B cell (primary cell): ENCODE measurements around the gene CAPZA1. TPM values are rescaled to one million over a fixed set of nuclear protein-coding genes. Genes with fewer than 3 reads are reported as not detected.
A peak's percentile ranks its signal among the peaks of the same experiment; 100 is the strongest.
"Not testable (repeated sequence)": the region's sequence is repeated elsewhere in the genome, so short reads cannot be mapped to it uniquely, and the experiment has no call there.

Source experiments
- ATAC-seq: fragments of 200-7000 bp; cut with Tn5 transposase; one replicate; pipeline ENCODE4 v1.10.0; 2021; ENCODE audit warnings: low read depth, mild to moderate bottlenecking, moderate number of reproducible peaks, moderate library complexity
- CTCF ChIA-PET: fragments of 350-600 bp; sonication (Branson Sonifier 250); formaldehyde crosslinking; loops from one replicate; lab custom pipeline; 2021; ENCODE audit warnings: antibody characterized with exemption, inconsistent platforms; lab: Charles Lee
- POLR2A ChIA-PET: fragments of 350-600 bp; sonication (Branson Sonifier 250); formaldehyde crosslinking; loops from one replicate; lab custom pipeline; 2021; ENCODE audit warnings: antibody characterized with exemption; lab: Charles Lee
- DNase-seq: peaks from one replicate; pipeline ENCODE4 v3.0.0; 2013
- H2AFZ ChIP-seq: 2 replicates; pipeline ENCODE4 v1.6.1; 2012; ENCODE audit warnings: mild to moderate bottlenecking, low read depth, low read length; ENCODE audit not compliant: insufficient read depth, poor library complexity, severe bottlenecking
- H3K27ac ChIP-seq, 2 donors: 1 replicate in 1 of 2; 2 replicates in 1 of 2; pipeline ENCODE4 v1.5.1; 2012 to 2013; ENCODE audit warnings: low read length in 2 of 2, mild to moderate bottlenecking in 2 of 2, moderate library complexity in 1 of 2
- H3K27me3 ChIP-seq, 4 experiments: fragments of 200-600 bp in 1 of 4; sonication (generic) in 1 of 4; replicated peaks in 1 of 4; 1 replicate in 2 of 4; 2 replicates in 2 of 4; pipeline versions ENCODE4 v1.6.1 to v1.7.0; 2013 to 2016; ENCODE audit warnings: low read length in 3 of 4, mild to moderate bottlenecking in 2 of 4, mixed read lengths in 1 of 4, moderate library complexity in 1 of 4; ENCODE audit not compliant: insufficient read depth in 4 of 4, control insufficient read depth in 3 of 4; ENCODE audit errors: control extremely low read depth in 1 of 4
- H3K36me3 ChIP-seq, 2 experiments: replicated peaks in 1 of 2; 1 replicate in 1 of 2; 2 replicates in 1 of 2; pipeline versions ENCODE4 v1.6.1 to v1.7.1; 2013; ENCODE audit warnings: low read length in 1 of 2; ENCODE audit not compliant: insufficient read depth in 2 of 2, control insufficient read depth in 1 of 2; ENCODE audit errors: control extremely low read depth in 1 of 2, extremely low read depth in 1 of 2
- H3K4me1 ChIP-seq, 2 donors: fragments of 200-600 bp in 1 of 2; sonication (generic) in 1 of 2; 1 replicate in 1 of 2; 2 replicates in 1 of 2; pipeline versions ENCODE4 v1.5.1 to v1.6.1; 2013 to 2017; ENCODE audit warnings: low read length in 2 of 2; ENCODE audit not compliant: control insufficient read depth in 2 of 2, insufficient read depth in 2 of 2
- H3K4me2 ChIP-seq: replicated peaks from 2 replicates; pipeline ENCODE3; 2012; ENCODE audit warnings: mild to moderate bottlenecking, low read depth, low read length; ENCODE audit not compliant: poor library complexity, severe bottlenecking
- H3K4me3 ChIP-seq, 5 experiments: fragments of 200-600 bp in 1 of 5; sonication (generic) in 1 of 5; 1 replicate in 3 of 5; 2 replicates in 2 of 5; pipeline versions ENCODE4 v1.5.1 to v1.7.0; 2011 to 2016; ENCODE audit warnings: low read length in 4 of 5, mild to moderate bottlenecking in 4 of 5, low read depth in 2 of 5, control low read depth in 1 of 5, moderate library complexity in 1 of 5; ENCODE audit not compliant: insufficient read depth in 1 of 5; ENCODE audit errors: control extremely low read depth in 1 of 5, extremely low read depth in 1 of 5
- H3K79me2 ChIP-seq: fragments of 200-600 bp; sonication (generic); one replicate; pipeline ENCODE4 v1.6.0; 2016; ENCODE audit warnings: low read length; ENCODE audit not compliant: control insufficient read depth, insufficient read depth
- H3K9ac ChIP-seq: fragments of 200-600 bp; sonication (generic); 2 replicates; pipeline ENCODE4 v1.6.1; 2017; ENCODE audit warnings: mild to moderate bottlenecking, low read length, moderate library complexity
- H3K9me3 ChIP-seq, 3 donors: one replicate each; pipeline versions ENCODE4 v1.6.1 to v1.7.1; 2013; ENCODE audit warnings: low read length in 2 of 3; ENCODE audit not compliant: control insufficient read depth in 2 of 3, insufficient read depth in 1 of 3; ENCODE audit errors: control extremely low read depth in 1 of 3
- H4K20me1 ChIP-seq: 2 replicates; pipeline ENCODE4 v1.6.0; 2012; ENCODE audit warnings: mild to moderate bottlenecking, low read length; ENCODE audit not compliant: insufficient read depth, control insufficient read depth, poor library complexity, severe bottlenecking
- H3K27ac Mint-ChIP-seq: one replicate; pipeline ENCODE4 v1.8.0; 2021; ENCODE audit warnings: mixed read lengths
- H3K27me3 Mint-ChIP-seq: one replicate; pipeline ENCODE4 v1.8.0; 2021; ENCODE audit warnings: mixed read lengths
- H3K4me1 Mint-ChIP-seq: one replicate; pipeline ENCODE4 v1.8.0; 2021; ENCODE audit warnings: mixed read lengths
- H3K4me3 Mint-ChIP-seq: one replicate; pipeline ENCODE4 v1.8.0; 2021; ENCODE audit warnings: mixed read lengths
- H3K9me3 Mint-ChIP-seq: one replicate; pipeline ENCODE4 v1.8.0; 2022; ENCODE audit warnings: mixed read lengths; ENCODE audit not compliant: insufficient read depth
- EZH2 ChIP-seq: IDR thresholded peaks from 2 replicates; pipeline ENCODE4 v1.6.1; 2012; ENCODE audit warnings: borderline replicate concordance, low read depth, mild to moderate bottlenecking, moderate library complexity, low read length; ENCODE audit not compliant: insufficient read depth, poor library complexity, severe bottlenecking
- WGBS: methylation state at CpG from one replicate; pipeline ENCODE4 v1.1.5; 2013; ENCODE audit warnings: missing lambda C conversion rate; ENCODE audit not compliant: insufficient coverage; 5-methylcytosine and 5-hydroxymethylcytosine counted together
- intact Hi-C: fragments of 100-400 bp; cut with micrococcal nuclease; formaldehyde crosslinking; loops from one replicate; pipeline ENCODE4 v1.10.0; 2022
- polyA plus RNA-seq: library from polyadenylated mRNA; depleted of rRNA; stranded (reverse); fragments of >200 nt; gene quantifications from 2 replicates; pipeline ENCODE4 v1.2.3, GENCODE V29; 2012
- total RNA-seq, 2 donors: library from RNA; stranded (reverse); fragments of 120-200 nt in 1 of 2; gene quantifications; 1 replicate in 1 of 2; 2 replicates in 1 of 2; pipeline versions ENCODE4 v1.2.3 to v1.2.4, GENCODE V29; 2013 to 2022
- TF ChIP-seq, protein P1 (sequence below): fragments of 200-600 bp; IDR thresholded peaks from one replicate; pipeline ENCODE4 v1.8.0; 2022; ENCODE audit warnings: antibody characterized with exemption, mild to moderate bottlenecking

Gene CAPZA1
- total and polyA plus RNA-seq, 2 donors (not counting 1 experiment from before 2014, with no cell fraction given), result 52.2 to 172 TPM

GRCh38 chr1:112637254-112638109 is 17.9 kb downstream of the CAPZA1 start:
- ATAC-seq (no peak), DNase-seq (no peak)
- Histone ChIP-seq H3K9ac (no peak overlapping the region), H3K9me3 (no peaks in the 10 kb centered on the region), H4K20me1 (peaks cover 49% of the 10 kb centered on the region), H3K4me2 (no peak overlapping the region), H3K4me1 (peaks cover 17 to 39% of the 10 kb centered on the region in 2 donors), H3K27ac (peak overlapping the region in 1 of 2 donors; percentile 60), H2AFZ (no peak overlapping the region), H3K79me2 (peaks cover 86% of the 10 kb centered on the region), H3K27me3 (no peaks in the 10 kb centered on the region), H3K36me3 (peaks cover 2 to 19% of the 10 kb centered on the region in 2 experiments), H3K4me3 (no peak overlapping the region)
- WGBS, result 83% methylated on average over 3 of the region's 4 CpGs
- Mint-ChIP-seq H3K27ac (peak overlapping the region; percentile 4), H3K27me3 (no peaks in the 10 kb centered on the region), H3K4me3 (no peak overlapping the region), H3K4me1 (peaks cover 49% of the 10 kb centered on the region), H3K9me3 (no peaks in the 10 kb centered on the region)
- TF ChIP-seq EZH2, result no peak
- TF ChIP-seq, protein P1, sequence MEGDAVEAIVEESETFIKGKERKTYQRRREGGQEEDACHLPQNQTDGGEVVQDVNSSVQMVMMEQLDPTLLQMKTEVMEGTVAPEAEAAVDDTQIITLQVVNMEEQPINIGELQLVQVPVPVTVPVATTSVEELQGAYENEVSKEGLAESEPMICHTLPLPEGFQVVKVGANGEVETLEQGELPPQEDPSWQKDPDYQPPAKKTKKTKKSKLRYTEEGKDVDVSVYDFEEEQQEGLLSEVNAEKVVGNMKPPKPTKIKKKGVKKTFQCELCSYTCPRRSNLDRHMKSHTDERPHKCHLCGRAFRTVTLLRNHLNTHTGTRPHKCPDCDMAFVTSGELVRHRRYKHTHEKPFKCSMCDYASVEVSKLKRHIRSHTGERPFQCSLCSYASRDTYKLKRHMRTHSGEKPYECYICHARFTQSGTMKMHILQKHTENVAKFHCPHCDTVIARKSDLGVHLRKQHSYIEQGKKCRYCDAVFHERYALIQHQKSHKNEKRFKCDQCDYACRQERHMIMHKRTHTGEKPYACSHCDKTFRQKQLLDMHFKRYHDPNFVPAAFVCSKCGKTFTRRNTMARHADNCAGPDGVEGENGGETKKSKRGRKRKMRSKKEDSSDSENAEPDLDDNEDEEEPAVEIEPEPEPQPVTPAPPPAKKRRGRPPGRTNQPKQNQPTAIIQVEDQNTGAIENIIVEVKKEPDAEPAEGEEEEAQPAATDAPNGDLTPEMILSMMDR, result no peak
- ChIA-PET CTCF (interaction anchor here (0.6 to 1.5 kb wide), 2 partner anchors 16 kb away, joined by 3 to 4 read pairs; no protein-coding TSS in a partner anchor), POLR2A (no interaction called here)
- intact Hi-C loops, result loop anchor here (2.0 kb wide), 1 partner anchor 15 kb away; no protein-coding TSS in a partner anchor

- peaks cover 17 to 36% of the 10 kb centered on the region in 2 donors for H3K4me1 ChIP-seq
- H2AFZ ChIP-seq, result no peak overlapping the region
- ChIA-PET CTCF (interaction anchor here (0.6 kb wide), 1 partner anchor 16 kb away, joined by 3 read pairs; no protein-coding TSS in a partner anchor), POLR2A (no interaction called here)
- H3K9ac ChIP-seq, result no peak overlapping the region
- H4K20me1 ChIP-seq, result peaks cover 47% of the 10 kb centered on the region
- no peak overlapping the region for H3K4me2 ChIP-seq
- Mint-ChIP-seq H3K4me3 (no peak overlapping the region), H3K4me1 (peaks cover 49% of the 10 kb centered on the region), H3K9me3 (no peaks in the 10 kb centered on the region), H3K27ac (peak overlapping the region; percentile 4), H3K27me3 (no peaks in the 10 kb centered on the region)
- no peaks in the 10 kb centered on the region for H3K27me3 ChIP-seq
- H3K9me3 ChIP-seq, result no peaks in the 10 kb centered on the region
- H3K4me3 ChIP-seq, result no peak overlapping the region
- TF ChIP-seq, protein P1, result no peak
- no peak for DNase-seq
- H3K79me2 ChIP-seq, result peaks cover 86% of the 10 kb centered on the region
- H3K27ac ChIP-seq, result peak overlapping the region in 1 of 2 donors; percentile 60
- intact Hi-C loops, result no loop called here
- no peak for ATAC-seq
- H3K36me3 ChIP-seq, result peaks cover 2 to 16% of the 10 kb centered on the region in 2 experiments
- WGBS, result 100% methylated on average over 1 of the region's 1 CpG
Observed at GRCh38 chr1:112638110-112638428, 18.4 kb downstream of the CAPZA1 start.

- not testable (repeated sequence) for H3K4me3 Mint-ChIP-seq
Observed at GRCh38 chr1:112640437-112640836, 20.8 kb downstream of the CAPZA1 start.

More at GRCh38 chr1:112640437-112640836, 20.8 kb downstream of the CAPZA1 start:
- Histone ChIP-seq H4K20me1 (peaks cover 46% of the 10 kb centered on the region), H3K79me2 (peaks cover 86% of the 10 kb centered on the region), H3K4me1 (peaks cover 11 to 13% of the 10 kb centered on the region in 2 donors), H3K36me3 (peaks cover 3 to 28% of the 10 kb centered on the region in 2 experiments)
- H3K27ac Mint-ChIP-seq, H3K9me3 ChIP-seq, H3K4me3 ChIP-seq, DNase-seq, H3K27me3 ChIP-seq, H3K27me3 Mint-ChIP-seq, POLR2A ChIA-PET, H3K4me2 ChIP-seq, H3K9me3 Mint-ChIP-seq, CTCF ChIA-PET, H3K27ac ChIP-seq, ATAC-seq, H2AFZ ChIP-seq, intact Hi-C loops, H3K9ac ChIP-seq: not testable (repeated sequence)
- peaks cover 40% of the 10 kb centered on the region for H3K4me1 Mint-ChIP-seq
- whole genome bisulfite sequencing, result 92% methylated on average over 15 of the region's 23 CpGs
